Neutrophil (primary cell): ENCODE measurements around the gene ST7L.
A peak's percentile ranks its signal among the peaks of the same experiment; 100 is the strongest.

Experiments
- H3K27ac ChIP-seq: fragments of 200-600 bp; sonication (generic); 2 replicates; pipeline ENCODE4 v1.5.1; 2016; ENCODE audit warnings: mild to moderate bottlenecking, moderate library complexity
- H3K27me3 ChIP-seq: fragments of 200-600 bp; sonication (generic); 2 replicates; pipeline ENCODE4 v1.6.0; 2016; ENCODE audit warnings: mild to moderate bottlenecking
- H3K36me3 ChIP-seq: fragments of 200-600 bp; sonication (generic); 2 replicates; pipeline ENCODE4 v1.5.1; 2017
- H3K4me1 ChIP-seq, 2 experiments: fragments of 200-600 bp in 1 of 2; sonication (generic) in 1 of 2; 1 replicate in 1 of 2; 2 replicates in 1 of 2; pipeline versions ENCODE4 v1.5.1 to v1.6.1; 2013 to 2016; ENCODE audit warnings: low read depth in 1 of 2, low read length in 1 of 2, mild to moderate bottlenecking in 1 of 2, moderate library complexity in 1 of 2; ENCODE audit not compliant: control insufficient read depth in 1 of 2, insufficient read depth in 1 of 2
- H3K4me3 ChIP-seq, 2 experiments: fragments of 200-600 bp in 1 of 2; sonication (generic) in 1 of 2; 1 replicate in 1 of 2; 2 replicates in 1 of 2; pipeline ENCODE4 v1.5.1; 2013 to 2016; ENCODE audit warnings: low read depth in 1 of 2, low read length in 1 of 2, mild to moderate bottlenecking in 1 of 2, moderate library complexity in 1 of 2
- H3K9me3 ChIP-seq: fragments of 200-600 bp; sonication (generic); 2 replicates; pipeline ENCODE4 v1.5.1; 2016
- CTCF ChIP-seq: fragments of 200-600 bp; sonication (generic); IDR thresholded peaks from 2 replicates; pipeline ENCODE4 v1.5.1; 2016; ENCODE audit warnings: antibody characterized with exemption

Gene ST7L

DNA sequence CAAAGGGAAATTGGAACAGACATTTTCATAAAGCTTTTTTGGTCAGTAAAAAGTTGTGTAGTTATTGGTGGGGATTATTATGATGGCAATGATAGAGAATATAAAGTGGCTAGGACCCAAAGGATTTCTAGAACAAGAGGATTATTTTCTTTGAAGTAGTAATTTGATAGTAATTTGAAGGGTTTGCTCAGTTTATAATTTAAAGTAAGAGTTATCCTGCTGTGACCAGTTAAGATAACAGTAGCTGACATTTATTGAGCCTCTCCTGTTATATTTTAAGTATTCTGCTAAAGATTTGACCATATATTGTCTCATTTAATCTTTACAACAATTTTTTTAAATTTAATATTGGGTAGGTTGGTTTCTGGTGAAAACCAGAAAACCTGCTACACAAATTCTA, 15.4 kb upstream of the ST7L start:
- Histone ChIP-seq H3K4me3 (no peak overlapping the region), H3K36me3 (peaks cover 13% of the 10 kb centered on the region), H3K27me3 (no peaks in the 10 kb centered on the region), H3K27ac (peak overlapping the region; percentile 12), H3K4me1 (peaks cover 13 to 48% of the 10 kb centered on the region in 2 experiments), H3K9me3 (no peaks in the 10 kb centered on the region)
- no peak for TF ChIP-seq CTCF

DNA sequence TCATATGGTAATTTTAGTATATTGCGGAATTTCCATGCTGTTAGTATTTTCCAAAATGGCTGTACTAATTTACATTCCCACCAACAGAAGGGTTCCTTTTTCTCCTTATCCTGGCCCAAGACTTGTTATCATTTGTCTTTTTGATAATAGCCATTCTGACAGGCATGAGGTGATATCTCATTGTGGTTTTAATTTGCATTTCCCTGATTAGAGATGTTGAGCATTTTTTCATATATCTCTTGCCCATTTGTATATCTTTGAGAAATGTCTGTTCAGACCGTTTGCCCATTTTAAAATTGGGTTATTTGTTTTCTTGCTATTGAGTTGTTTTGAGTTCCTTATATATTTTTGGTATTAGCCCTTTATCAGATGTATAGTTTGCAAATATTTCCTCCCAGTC, 14.7 kb upstream of the ST7L start:
- peaks cover 18 to 52% of the 10 kb centered on the region in 2 experiments for H3K4me1 ChIP-seq
- peaks cover 13% of the 10 kb centered on the region for H3K36me3 ChIP-seq
- no peak for TF ChIP-seq CTCF
- peak overlapping the region; percentile 12 for H3K27ac ChIP-seq
- H3K27me3 ChIP-seq, result no peaks in the 10 kb centered on the region
- no peaks in the 10 kb centered on the region for H3K9me3 ChIP-seq
- no peak overlapping the region for H3K4me3 ChIP-seq

- H3K27ac ChIP-seq, result peak overlapping the region; percentile 63
- H3K4me1 ChIP-seq, result peaks cover 48 to 61% of the 10 kb centered on the region in 2 experiments
- H3K4me3 ChIP-seq, result no peak overlapping the region
- H3K9me3 ChIP-seq, result no peaks in the 10 kb centered on the region
- H3K36me3 ChIP-seq, result peaks cover 23% of the 10 kb centered on the region
- no peaks in the 10 kb centered on the region for H3K27me3 ChIP-seq
- no peak for TF ChIP-seq CTCF
Measured at GRCh38 chr1:112629256-112629655, 10.3 kb upstream of the ST7L start.

DNA sequence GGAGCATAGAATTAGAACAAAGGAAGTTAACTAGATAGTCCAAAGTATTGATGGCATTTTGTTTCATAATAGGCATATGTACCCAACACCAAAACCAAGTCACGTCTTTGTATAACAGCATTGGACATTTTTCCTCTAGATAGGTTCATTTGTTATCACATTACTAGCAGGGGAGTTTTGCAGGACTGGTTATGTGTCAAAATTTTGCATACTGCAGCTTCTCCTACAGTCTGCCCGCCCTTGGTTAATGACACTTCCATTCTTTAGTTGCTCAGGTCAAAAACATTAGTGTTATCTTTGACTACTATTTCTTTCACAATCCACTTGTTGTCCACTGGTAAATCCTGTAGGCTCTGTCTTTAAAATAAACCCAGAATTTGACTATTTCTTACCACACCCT, 9.6 kb upstream of the ST7L start:
- TF ChIP-seq CTCF, result no peak
- Histone ChIP-seq H3K9me3 (no peaks in the 10 kb centered on the region), H3K27ac (peak overlapping the region; percentile 54), H3K36me3 (peaks cover 23% of the 10 kb centered on the region), H3K4me1 (peaks cover 51 to 64% of the 10 kb centered on the region in 2 experiments), H3K27me3 (no peaks in the 10 kb centered on the region), H3K4me3 (no peak overlapping the region)

DNA sequence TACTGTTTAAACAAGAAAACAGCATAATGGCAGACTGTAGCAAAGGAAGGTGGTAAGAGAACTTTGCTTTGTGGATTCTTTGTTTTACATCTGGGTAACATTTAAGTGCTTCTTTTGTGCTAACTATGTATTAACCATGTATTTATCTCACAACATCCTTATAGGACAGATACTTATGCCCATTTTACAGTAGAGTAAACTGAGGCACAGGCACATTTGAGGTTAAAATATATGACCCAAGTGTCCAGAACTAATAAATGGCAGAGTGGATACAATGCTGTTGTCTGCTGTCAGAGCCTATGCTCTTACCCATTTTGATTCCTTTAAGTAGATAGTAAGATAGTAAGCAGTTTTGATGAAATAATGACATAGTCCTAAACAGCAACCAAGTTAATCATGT, 7.9 kb upstream of the ST7L start:
- Histone ChIP-seq H3K27me3 (no peaks in the 10 kb centered on the region), H3K4me3 (no peak overlapping the region), H3K36me3 (peaks cover 23% of the 10 kb centered on the region), H3K9me3 (no peaks in the 10 kb centered on the region), H3K27ac (peak overlapping the region; percentile 54), H3K4me1 (peaks cover 64 to 73% of the 10 kb centered on the region in 2 experiments)
- TF ChIP-seq CTCF, result no peak

DNA sequence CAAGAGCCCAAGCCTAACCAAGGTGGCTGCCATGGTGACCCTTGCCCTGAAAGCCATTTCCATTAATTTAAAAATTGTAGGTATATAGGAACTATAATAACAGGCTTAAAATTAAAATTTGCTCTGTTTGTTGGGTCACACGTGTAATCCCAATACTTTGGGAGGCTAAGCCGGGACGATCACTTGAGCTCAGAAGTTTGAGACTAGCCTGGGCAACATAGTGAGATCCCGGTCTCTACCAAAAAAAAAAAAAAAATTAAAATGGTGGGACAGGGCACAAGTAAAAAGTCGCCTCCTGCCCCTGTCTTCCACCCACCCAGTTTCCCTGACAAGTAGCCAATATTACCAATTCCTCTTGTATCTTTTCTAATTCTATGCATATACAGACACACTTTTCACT, 7.3 kb upstream of the ST7L start:
- no peaks in the 10 kb centered on the region for H3K9me3 ChIP-seq
- H3K27ac ChIP-seq, result peak overlapping the region; percentile 54
- no peak for TF ChIP-seq CTCF
- no peaks in the 10 kb centered on the region for H3K27me3 ChIP-seq
- H3K4me1 ChIP-seq, result peaks cover 70 to 77% of the 10 kb centered on the region in 2 experiments
- H3K4me3 ChIP-seq, result no peak overlapping the region
- H3K36me3 ChIP-seq, result peaks cover 23% of the 10 kb centered on the region
